Globus pallidus (tissue), 1 donor: Measurements from ENCODE around the gene MAP3K8.
"Not testable (repeated sequence)": the region's sequence is repeated elsewhere in the genome, so short reads cannot be mapped to it uniquely, and the experiment has no call there.

ENCODE experiments used
- DNase-seq: peaks from one replicate; pipeline ENCODE4 v3.0.0-alpha.2; 2015; ENCODE audit warnings: low spot score

MAP3K8 gene

DNA sequence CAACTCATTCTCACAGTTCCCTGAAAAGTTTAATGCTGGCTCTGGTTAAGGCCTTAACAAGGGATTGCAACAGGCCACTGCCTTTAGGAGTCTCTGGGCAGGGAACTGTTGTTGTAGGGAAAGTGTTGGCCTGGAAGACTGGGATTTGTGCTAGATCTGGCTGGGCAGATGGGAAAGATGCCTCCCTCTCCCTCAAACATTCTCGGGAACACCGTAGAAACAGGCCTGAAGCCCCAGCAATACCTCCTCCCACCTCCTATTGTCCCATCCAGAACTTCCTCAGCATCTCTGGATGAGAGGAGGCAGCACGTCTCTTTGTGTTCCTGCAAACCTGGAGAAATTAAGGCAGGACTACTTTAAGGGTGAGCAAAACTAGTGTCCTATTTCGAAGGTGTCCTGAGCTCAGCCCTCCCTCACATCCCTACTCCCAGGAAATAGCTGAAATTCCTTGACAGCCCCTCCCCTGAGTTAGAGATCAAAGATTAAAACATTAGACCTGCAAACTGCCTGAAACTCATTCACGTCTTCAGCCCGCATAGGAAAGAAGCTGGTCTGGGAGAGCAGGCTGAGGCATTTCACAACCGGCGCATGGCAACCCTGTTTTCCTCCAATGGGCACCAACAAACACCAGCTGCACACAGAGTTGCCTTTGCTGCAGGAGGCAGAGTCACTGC lies 10.9 kb upstream of the MAP3K8 start:
- DNase-seq, result no peak

DNA sequence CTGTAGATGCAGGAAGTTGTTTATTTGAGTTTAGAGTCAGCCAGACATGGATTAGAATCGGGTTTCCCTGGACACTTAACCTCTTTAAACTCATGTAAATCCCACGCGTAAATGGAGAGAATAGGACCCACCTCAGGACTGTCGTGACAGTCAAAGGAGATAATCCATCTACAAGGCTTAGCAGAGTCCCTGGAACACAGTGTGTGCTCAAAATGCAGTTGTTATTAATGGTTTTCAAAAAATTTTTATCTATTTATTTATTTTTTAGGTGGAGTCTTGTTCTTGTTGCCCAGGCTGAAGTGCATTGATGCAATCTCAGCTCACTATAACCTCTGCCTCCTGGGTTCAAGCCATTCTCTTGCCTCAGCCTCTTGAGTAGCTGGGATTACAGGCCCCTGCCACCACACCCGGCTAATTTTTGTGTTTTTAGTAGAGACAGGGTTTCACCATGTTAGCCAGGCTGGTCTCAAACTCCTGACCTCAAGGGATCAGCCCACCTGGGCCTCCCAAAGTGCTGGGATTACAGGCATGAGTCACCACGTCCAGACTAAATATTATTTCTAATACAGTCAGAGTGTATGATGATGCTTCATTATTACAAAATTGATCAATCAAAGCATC lies 10.2 kb upstream of the MAP3K8 start:
- not testable (repeated sequence) for DNase-seq

DNA sequence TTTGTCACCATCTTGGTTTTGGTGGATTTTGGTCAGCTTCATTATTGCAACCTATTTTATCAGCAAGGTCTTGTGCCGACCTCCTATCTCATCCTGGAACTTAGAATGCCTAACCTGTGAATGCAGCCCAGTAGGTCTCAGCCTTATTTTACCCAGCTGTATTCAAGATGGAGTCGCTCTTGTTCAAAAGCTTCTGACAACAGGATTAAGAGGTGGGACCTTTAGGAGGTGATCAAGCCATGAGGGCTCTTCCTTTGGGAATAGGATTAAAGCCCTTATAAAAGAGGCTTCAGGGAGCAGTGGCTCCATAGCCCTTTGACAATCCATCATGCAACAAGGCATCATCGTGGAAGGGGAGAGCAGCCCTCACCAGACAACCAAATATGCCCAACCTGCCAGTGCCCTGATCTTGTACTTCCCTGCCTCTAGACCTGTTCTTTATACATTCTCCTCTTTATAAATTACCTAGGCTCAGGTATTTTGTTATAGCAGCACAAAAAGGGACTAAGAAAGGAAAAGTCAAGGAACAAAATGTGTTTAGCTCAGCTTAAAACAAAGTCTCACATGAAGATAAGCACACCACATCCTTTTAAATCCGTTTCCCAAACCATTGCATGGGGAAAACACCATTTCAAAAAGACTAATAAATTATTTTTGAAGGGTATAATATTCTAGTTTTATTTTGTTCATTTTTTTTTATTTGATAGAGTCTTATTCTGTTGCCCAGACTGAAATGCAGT lies 8.5 kb upstream of the MAP3K8 start:
- no peak for DNase-seq

DNA sequence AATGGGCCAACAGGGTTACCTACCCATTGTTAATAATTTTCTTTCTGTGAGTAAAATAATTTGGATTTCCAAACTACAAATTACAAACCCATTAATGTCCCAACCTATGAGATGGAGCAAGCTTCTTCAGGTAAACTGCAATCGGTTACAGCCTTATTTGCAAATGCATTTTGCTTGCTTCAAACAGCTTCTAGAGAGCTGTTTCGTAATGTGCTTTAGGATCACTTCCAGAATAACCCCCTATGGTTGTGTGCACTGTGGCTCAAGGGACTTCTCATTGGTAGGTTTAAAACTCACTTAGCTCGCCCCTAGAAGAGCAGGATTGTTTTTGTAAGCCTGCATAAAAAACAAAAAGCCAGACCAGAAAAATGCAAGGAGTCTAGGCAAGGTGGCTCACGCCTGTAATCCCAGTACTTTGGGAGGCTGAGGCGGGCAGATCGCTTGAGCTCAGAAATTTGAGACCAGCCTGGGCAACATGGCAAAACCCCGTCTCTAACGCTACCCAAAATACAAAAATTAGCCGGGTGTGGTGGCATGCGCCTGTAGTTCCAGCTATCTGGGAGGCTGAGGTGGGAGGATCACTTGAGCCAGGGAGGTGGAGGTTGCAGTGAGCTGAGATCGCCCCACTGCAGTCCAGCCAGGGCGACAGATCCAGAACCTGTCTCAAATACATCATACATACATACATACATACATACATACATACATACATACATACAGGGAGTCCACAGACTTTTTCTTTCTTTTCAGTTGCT lies 3.3 kb upstream of the MAP3K8 start:
- no peak for DNase-seq

DNA sequence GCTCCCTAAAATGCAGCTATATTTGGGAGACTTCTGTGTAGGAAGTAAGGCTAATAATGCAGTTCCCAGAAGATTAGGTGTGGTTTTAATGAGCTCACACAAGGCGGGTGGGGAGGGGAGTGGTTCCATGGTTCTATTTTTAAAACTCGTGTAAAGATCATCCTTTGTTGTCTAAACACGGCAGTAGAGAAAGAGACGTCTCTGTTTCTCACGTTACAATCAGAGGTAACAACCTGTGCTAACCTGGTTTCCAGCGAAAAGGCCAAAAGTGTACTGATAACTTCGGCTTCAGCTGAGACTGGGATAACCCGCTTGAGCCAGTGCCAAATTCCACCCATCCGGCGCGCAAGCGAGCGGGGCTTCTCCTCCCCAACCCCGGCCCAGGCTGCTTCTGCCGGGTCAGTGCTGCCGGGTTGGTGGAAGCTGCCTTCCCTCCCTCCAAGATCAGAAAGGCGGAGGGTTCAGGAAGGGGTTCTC lies 2.5 kb upstream of the MAP3K8 start:
- DNase-seq, result no peak

GRCh38 chr10:30432622-30433305 lies 1.2 kb upstream of the MAP3K8 start:
- DNase-seq, result no peak

GRCh38 chr10:30433306-30433729 lies 666 bp upstream of the MAP3K8 start:
- DNase-seq, result no peak

DNA sequence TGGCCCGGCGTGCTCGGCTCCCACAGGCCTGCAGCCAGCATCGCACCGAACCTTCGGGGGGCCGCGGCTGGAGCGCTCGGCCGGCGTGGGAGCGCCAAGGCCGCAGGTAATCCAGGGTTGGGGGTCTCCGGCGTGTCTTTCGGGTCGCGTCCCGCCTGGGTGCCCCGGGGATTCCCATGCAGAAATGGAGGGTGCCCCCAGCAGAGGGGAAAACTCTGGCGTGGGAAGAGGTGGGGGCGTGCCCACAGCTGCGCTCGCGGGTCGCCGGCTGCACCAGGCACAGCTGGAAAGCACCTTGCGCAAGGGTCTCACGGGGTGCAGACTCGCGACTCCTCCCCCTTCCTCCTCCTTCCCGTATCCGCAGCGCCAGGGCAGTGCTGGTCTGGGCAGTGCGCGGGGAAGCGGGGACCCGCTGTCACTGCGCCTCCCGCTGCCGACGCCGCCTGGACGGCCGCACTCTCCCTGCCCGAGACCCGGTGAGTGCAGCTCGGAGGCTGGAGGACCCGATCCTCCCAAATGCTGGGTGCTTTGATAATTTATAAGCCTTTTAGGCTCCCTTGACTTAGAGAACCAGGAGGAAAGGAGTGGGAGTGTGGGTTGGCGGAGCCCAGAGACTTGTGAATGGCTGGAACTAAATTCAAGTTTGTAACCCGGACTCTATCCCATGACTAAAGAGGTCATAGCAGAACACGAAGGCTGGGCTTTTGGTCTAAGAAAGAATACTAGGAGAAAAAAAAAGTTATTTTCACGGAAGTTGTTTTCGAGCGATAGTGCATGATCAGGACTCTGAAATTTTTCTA lies 489 bp downstream of the MAP3K8 start:
- peak; percentile 53 for DNase-seq

DNA sequence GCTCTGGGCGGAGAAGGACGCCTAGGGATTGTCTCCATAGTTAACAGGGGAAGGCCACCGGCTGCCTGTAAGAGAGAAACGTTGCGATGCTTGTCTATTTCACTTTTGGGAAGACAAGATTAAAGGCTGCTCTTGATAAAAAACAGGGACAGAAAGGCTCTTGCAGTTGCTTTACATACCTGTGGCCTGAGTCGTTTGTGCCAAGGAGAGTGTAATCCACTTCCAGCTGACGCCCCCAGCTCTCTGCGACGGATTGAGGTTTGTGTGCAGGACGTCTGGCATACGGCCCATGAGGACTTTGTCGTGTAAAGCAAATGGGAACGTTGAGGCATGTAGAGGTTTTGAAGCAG lies 1.1 kb downstream of the MAP3K8 start:
- no peak for DNase-seq

- DNase-seq, result not testable (repeated sequence)
These were observed 1.6 kb downstream of the MAP3K8 start for GRCh38 chr10:30435499-30436167.

DNA sequence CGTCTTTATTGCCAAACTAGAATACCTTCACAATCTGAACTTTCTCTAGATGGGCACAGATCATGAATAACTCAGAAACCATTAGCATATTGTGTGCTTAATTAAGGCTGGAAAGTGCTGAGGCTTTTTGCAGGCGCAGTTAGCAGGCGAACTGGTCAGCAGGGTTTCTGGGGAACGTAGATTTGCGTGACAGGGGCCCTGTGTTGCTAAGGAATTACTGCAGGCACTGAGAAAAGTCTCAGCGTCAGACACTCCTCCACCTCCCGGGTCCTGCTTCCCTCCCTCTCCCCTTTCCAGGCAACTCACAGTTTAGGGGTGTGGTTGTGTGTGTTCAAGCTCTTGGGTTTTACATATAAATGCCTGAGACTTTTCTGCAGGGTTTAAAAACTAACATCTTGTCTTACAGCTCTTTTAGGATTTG lies 2.2 kb downstream of the MAP3K8 start:
- DNase-seq, result no peak

DNA sequence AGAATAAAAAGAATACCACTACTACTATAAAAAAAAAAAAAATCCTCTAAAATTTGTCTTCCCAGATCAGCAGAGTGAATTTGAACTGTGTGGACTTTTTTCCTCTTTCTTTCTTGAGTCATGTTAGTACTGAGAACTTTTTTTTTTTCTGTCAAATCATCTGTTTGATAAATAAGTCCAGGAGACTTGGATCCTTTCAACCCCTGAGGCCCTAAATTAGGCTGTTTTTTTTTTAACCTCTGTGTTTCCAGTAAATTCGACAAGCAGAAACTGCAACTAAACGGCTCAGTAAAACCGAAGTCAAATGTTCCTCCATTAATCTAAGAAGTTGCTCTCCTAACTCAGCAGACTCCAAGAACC lies 2.7 kb downstream of the MAP3K8 start:
- DNase-seq, result no peak

- DNase-seq, result no peak
These were observed 3.3 kb downstream of the MAP3K8 start for GRCh38 chr10:30437031-30437841.

- no peak for DNase-seq
These were observed 4.3 kb downstream of the MAP3K8 start for GRCh38 chr10:30438021-30438850.

DNA sequence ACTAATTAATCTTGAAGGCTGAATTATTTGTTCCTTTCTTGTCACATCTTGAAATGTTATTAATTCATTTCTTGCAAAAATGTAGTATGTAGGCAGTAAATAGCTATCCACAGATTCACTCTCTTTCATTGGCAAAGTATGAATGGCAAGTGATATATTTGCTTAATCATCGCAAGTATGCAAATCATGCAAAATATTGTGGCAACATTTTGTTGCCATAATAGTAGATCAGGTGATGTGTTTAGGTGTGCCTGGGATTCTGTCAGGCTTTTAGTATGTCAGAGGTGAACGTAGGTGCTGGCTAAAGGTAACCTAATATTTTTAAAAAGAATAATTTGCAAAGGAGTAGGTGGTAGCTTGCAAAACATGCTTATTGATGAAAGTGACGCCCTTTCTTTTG lies 5.9 kb downstream of the MAP3K8 start:
- no peak for DNase-seq

DNA sequence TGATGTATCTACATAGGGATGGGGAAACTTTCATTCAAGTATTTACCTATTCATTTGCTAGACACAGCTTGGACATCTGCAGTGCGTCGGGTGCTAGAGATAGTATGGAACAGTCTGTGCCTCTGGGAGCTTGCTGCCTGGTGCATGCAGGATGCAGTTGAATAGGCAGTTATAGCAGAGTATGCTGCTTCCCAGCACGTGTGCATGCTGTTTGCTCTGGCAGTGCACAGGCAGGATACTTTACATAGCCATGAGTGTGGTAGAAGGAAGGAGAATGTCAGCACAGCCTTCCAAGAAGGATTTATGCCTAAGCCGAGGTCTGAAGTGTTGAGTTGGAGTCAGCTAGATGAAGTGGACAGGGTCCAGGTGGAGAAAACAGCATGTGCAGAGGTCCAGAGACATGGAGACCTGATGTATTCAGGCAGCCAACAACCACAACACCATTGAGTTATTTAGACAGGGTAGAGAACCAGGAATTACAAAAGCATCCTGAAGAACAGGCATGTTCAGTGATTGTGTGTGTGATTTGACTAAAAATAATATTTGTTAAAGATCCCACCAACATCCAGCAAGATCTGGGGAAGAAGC lies 8.1 kb downstream of the MAP3K8 start:
- no peak for DNase-seq

DNA sequence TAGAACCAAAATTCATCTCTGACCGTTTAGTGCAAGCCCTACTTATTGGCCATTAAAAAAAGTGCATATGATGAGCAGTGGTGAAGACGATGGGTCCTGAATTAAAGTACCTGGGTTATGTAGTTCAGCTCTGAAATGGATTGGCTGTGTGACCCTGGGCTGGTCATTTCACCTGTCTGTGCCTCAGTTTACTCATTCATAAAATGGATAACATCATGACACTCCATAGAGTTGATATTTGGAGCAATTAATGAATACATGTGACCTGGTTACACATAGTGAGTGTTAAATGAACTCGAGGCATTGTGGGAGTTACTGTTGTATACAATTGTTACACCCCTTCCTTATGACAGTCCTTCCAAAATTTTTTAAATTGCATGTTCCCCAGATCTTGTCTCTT lies 9.1 kb downstream of the MAP3K8 start:
- DNase-seq, result no peak

GRCh38 chr10:30445711-30446110 lies 11.7 kb downstream of the MAP3K8 start:
- no peak for DNase-seq
